CD14-positive monocyte (primary cell): Measurements from ENCODE around the gene METTL1. TPM values are rescaled to one million over a fixed set of nuclear protein-coding genes. Genes with fewer than 3 reads are reported as not detected.

Source experiments
- DNase-seq, 3 donors: peaks; one replicate each; pipeline ENCODE4 v3.0.0-alpha.2; 2011 to 2022
- H2AFZ ChIP-seq: 2 replicates; pipeline ENCODE4 v1.6.0; 2012; ENCODE audit warnings: mild to moderate bottlenecking, low read depth, low read length, inconsistent platforms; ENCODE audit not compliant: insufficient read depth, poor library complexity, severe bottlenecking
- H3K27ac ChIP-seq, 2 donors: 1 replicate in 1 of 2; 2 replicates in 1 of 2; pipeline ENCODE4 v1.5.1; 2012 to 2013; ENCODE audit warnings: low read length in 2 of 2, control low read depth in 1 of 2, inconsistent platforms in 1 of 2, low read depth in 1 of 2, mild to moderate bottlenecking in 1 of 2
- H3K27me3 ChIP-seq, 2 donors: one replicate each; pipeline versions ENCODE4 v1.6.0 to v1.6.1; 2011 to 2013; ENCODE audit warnings: low read length in 2 of 2; ENCODE audit not compliant: control insufficient read depth in 2 of 2, insufficient read depth in 2 of 2
- H3K36me3 ChIP-seq, 2 donors: replicated peaks in 1 of 2; 1 replicate in 1 of 2; 2 replicates in 1 of 2; pipeline versions ENCODE4 v1.5.1 to v1.6.1; 2012 to 2013; ENCODE audit warnings: low read length in 2 of 2, control low read depth in 1 of 2, inconsistent platforms in 1 of 2, mild to moderate bottlenecking in 1 of 2; ENCODE audit not compliant: insufficient read depth in 2 of 2, control insufficient read depth in 1 of 2
- H3K4me1 ChIP-seq, 2 donors: 1 replicate in 1 of 2; 2 replicates in 1 of 2; pipeline versions ENCODE4 v1.5.1 to v1.6.1; 2012 to 2013; ENCODE audit warnings: low read length in 2 of 2, control low read depth in 1 of 2, inconsistent platforms in 1 of 2, mild to moderate bottlenecking in 1 of 2, moderate library complexity in 1 of 2; ENCODE audit not compliant: insufficient read depth in 2 of 2, control insufficient read depth in 1 of 2
- H3K4me2 ChIP-seq: replicated peaks from 2 replicates; pipeline ENCODE3; 2012; ENCODE audit warnings: low read length, moderate library complexity, mild to moderate bottlenecking; ENCODE audit not compliant: poor library complexity, severe bottlenecking; ENCODE audit errors: extremely low read depth
- H3K4me3 ChIP-seq, 3 experiments: fragments of 200-600 bp in 1 of 3; sonication (generic) in 1 of 3; replicated peaks in 1 of 3; 1 replicate in 2 of 3; 2 replicates in 1 of 3; pipeline ENCODE4 v1.5.1; 2011 to 2013; ENCODE audit warnings: low read length in 3 of 3, mild to moderate bottlenecking in 3 of 3, control low read depth in 2 of 3, low read depth in 2 of 3, inconsistent platforms in 1 of 3, moderate library complexity in 1 of 3
- H3K79me2 ChIP-seq: 2 replicates; pipeline ENCODE4 v1.6.0; 2012; ENCODE audit warnings: mild to moderate bottlenecking, control low read depth, inconsistent platforms, low read length, moderate library complexity; ENCODE audit not compliant: insufficient read depth
- H3K9ac ChIP-seq: 2 replicates; pipeline ENCODE4 v1.6.0; 2017; ENCODE audit warnings: low read length, mild to moderate bottlenecking; ENCODE audit not compliant: insufficient read depth, poor library complexity, severe bottlenecking
- H3K9me3 ChIP-seq, 2 donors: replicated peaks in 1 of 2; 1 replicate in 1 of 2; 2 replicates in 1 of 2; pipeline versions ENCODE4 v1.5.1 to v1.6.1; 2012 to 2013; ENCODE audit warnings: low read length in 2 of 2, control low read depth in 1 of 2; ENCODE audit not compliant: control insufficient read depth in 1 of 2, insufficient read depth in 1 of 2
- H4K20me1 ChIP-seq: 2 replicates; pipeline ENCODE4 v1.6.0; 2012; ENCODE audit warnings: mild to moderate bottlenecking, low read length, control low read depth, moderate library complexity; ENCODE audit not compliant: insufficient read depth
- H3K27ac Mint-ChIP-seq, 7 donors: one replicate each; pipeline ENCODE4 v1.8.0; 2020; ENCODE audit warnings: mild to moderate bottlenecking in 7 of 7, mixed read lengths in 7 of 7, moderate library complexity in 6 of 7, inconsistent platforms in 2 of 7
- H3K27me3 Mint-ChIP-seq, 3 donors: one replicate each; pipeline ENCODE4 v1.8.0; 2021 to 2022; ENCODE audit warnings: low read depth in 3 of 3, mild to moderate bottlenecking in 3 of 3, mixed read lengths in 3 of 3, moderate library complexity in 3 of 3, inconsistent platforms in 1 of 3
- H3K36me3 Mint-ChIP-seq, 2 donors: one replicate each; pipeline ENCODE4 v1.8.0; 2020; ENCODE audit warnings: mixed read lengths in 2 of 2, inconsistent platforms in 1 of 2, mild to moderate bottlenecking in 1 of 2
- H3K4me1 Mint-ChIP-seq: one replicate; pipeline ENCODE4 v1.8.0; 2020; ENCODE audit warnings: mild to moderate bottlenecking, mixed read lengths
- H3K4me3 Mint-ChIP-seq, 2 donors: one replicate each; pipeline ENCODE4 v1.8.0; 2020; ENCODE audit warnings: mild to moderate bottlenecking in 2 of 2, mixed read lengths in 2 of 2, moderate library complexity in 1 of 2
- H3K9me3 Mint-ChIP-seq, 7 donors: one replicate each; pipeline ENCODE4 v1.8.0; 2020 to 2022; ENCODE audit warnings: mixed read lengths in 7 of 7, mild to moderate bottlenecking in 6 of 7, moderate library complexity in 6 of 7, inconsistent platforms in 2 of 7
- WGBS: methylation state at CpG from one replicate; pipeline ENCODE4 v1.1.5; 2013; ENCODE audit warnings: missing lambda C conversion rate; ENCODE audit not compliant: insufficient coverage; 5-methylcytosine and 5-hydroxymethylcytosine counted together
- intact Hi-C, 2 donors: fragments of 100-400 bp; cut with micrococcal nuclease; formaldehyde crosslinking; loops; one replicate each; pipeline versions ENCODE4 v1.15.0 to v1.15.1; 2023
- polyA plus RNA-seq, 3 donors: library from polyadenylated mRNA; depleted of rRNA in 1 of 3; unstranded in 2 of 3; stranded (reverse) in 1 of 3; fragments of 300-500 nt in 2 of 3; fragments of >200 nt in 1 of 3; fragmentation: Illumina TruSeq in 2 of 3; gene quantifications; 1 replicate in 2 of 3; 2 replicates in 1 of 3; pipeline ENCODE4 v1.2.3, GENCODE V29; 2012 to 2021
- TF ChIP-seq, protein P1 (sequence below): fragments of 200-600 bp; IDR thresholded peaks from one replicate; pipeline ENCODE4 v1.8.0; 2022; ENCODE audit warnings: antibody characterized with exemption, mild to moderate bottlenecking

The METTL1 gene
- polyA plus RNA-seq, 3 donors = 3.4 to 5.0 (median 3.7) TPM

DNA sequence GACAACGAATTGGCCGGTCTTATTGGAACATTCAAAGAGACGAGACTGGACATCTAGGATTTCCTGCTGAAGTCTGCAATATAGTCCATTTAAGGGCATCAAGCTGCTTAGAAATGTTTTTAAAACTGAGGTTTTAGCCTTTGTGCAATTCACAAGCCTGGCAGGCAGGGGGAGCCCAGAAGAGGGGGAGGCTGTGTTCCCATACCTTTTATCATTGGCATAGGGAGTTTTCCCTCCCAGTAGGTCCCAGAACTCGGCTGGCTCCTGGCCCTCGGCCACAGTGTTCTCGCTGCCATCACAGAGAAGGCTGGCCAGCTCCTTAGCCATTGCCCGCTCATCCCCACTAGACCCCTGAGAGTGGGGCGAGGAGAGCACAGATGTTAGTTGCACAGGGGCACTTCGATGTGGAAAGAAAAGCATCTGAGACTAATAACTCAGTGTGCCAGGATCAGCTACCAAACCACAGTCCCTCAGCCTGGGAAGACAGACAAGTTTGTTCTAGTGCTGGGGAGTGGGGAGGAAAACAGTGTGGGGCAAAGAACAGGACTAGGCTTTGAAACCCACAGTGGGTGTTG lies 31.5 kb upstream of the METTL1 start:
- H3K27ac ChIP-seq = no peak overlapping the region
- DNase-seq = no peak
- Mint-ChIP-seq H3K4me1 (no peaks in the 10 kb centered on the region), H3K27me3 (peaks cover 0 to 2% (median 0%) of the 10 kb centered on the region in 3 donors), H3K36me3 (peaks cover 58 to 59% of the 10 kb centered on the region in 2 donors), H3K4me3 (no peak overlapping the region), H3K27ac (peak overlapping the region in 1 of 7 donors; percentile 10), H3K9me3 (peaks cover 0 to 2% (median 0%) of the 10 kb centered on the region in 7 donors)
- H2AFZ ChIP-seq = no peak overlapping the region
- TF ChIP-seq, protein P1, sequence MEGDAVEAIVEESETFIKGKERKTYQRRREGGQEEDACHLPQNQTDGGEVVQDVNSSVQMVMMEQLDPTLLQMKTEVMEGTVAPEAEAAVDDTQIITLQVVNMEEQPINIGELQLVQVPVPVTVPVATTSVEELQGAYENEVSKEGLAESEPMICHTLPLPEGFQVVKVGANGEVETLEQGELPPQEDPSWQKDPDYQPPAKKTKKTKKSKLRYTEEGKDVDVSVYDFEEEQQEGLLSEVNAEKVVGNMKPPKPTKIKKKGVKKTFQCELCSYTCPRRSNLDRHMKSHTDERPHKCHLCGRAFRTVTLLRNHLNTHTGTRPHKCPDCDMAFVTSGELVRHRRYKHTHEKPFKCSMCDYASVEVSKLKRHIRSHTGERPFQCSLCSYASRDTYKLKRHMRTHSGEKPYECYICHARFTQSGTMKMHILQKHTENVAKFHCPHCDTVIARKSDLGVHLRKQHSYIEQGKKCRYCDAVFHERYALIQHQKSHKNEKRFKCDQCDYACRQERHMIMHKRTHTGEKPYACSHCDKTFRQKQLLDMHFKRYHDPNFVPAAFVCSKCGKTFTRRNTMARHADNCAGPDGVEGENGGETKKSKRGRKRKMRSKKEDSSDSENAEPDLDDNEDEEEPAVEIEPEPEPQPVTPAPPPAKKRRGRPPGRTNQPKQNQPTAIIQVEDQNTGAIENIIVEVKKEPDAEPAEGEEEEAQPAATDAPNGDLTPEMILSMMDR = peak; percentile 74
- H3K36me3 ChIP-seq = peaks cover 49 to 79% of the 10 kb centered on the region in 2 donors
- 84% methylated on average over 9 of the region's 9 CpGs for WGBS
- H3K9ac ChIP-seq = no peak overlapping the region
- H3K4me2 ChIP-seq = no peak overlapping the region
- intact Hi-C loops = no loop called here
- H4K20me1 ChIP-seq = no peaks in the 10 kb centered on the region
- peaks cover 0 to under 1% of the 10 kb centered on the region in 2 donors for H3K4me1 ChIP-seq
- H3K27me3 ChIP-seq = no peaks in the 10 kb centered on the region
- H3K79me2 ChIP-seq = no peaks in the 10 kb centered on the region
- H3K4me3 ChIP-seq = no peak overlapping the region
- H3K9me3 ChIP-seq = no peaks in the 10 kb centered on the region

DNA sequence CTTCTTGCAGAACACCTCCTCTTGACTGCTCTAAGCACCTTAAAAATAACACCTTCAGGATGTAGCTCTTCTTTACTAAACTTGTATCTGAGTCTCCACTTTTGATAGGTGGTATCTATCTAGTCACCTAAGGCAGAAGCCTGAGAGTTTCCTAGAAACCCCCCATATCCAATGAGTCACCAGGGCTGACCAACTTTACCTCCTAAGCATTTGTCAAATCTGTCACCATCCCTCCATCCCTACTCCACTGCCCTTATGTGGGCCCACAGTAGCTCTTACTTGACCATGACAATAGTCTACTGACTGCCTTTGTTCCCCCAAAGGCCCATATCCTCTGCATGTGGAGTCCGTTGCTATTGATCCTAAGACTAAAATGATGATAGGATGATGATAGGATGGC lies 30.7 kb upstream of the METTL1 start:
- no peaks in the 10 kb centered on the region for H3K27me3 ChIP-seq
- no peaks in the 10 kb centered on the region for H3K9me3 ChIP-seq
- no peak for DNase-seq
- H3K36me3 ChIP-seq = peaks cover 44 to 72% of the 10 kb centered on the region in 2 donors
- no peaks in the 10 kb centered on the region for H3K79me2 ChIP-seq
- Mint-ChIP-seq H3K9me3 (peaks cover 0 to 2% (median 0%) of the 10 kb centered on the region in 7 donors), H3K4me1 (peaks cover 6% of the 10 kb centered on the region), H3K27me3 (peaks cover 0 to 2% (median 0%) of the 10 kb centered on the region in 3 donors), H3K4me3 (no peak overlapping the region), H3K36me3 (peaks cover 53 to 54% of the 10 kb centered on the region in 2 donors), H3K27ac (no peak overlapping the region)
- no CpG with 5 or more reads among the region's 1 CpG for WGBS
- intact Hi-C loops = no loop called here
- H3K4me1 ChIP-seq = peaks cover 6 to 8% of the 10 kb centered on the region in 2 donors
- TF ChIP-seq, protein P1 = no peak
- H3K27ac ChIP-seq = no peak overlapping the region
- no peak overlapping the region for H3K4me2 ChIP-seq
- no peaks in the 10 kb centered on the region for H4K20me1 ChIP-seq
- H3K4me3 ChIP-seq = no peak overlapping the region
- H3K9ac ChIP-seq = no peak overlapping the region
- no peak overlapping the region for H2AFZ ChIP-seq
